ENCODE data around the gene LMLN. TPM values are rescaled to one million over a fixed set of nuclear protein-coding genes. Genes with fewer than 3 reads are reported as not detected.
A peak's percentile ranks its signal among the peaks of the same experiment; 100 is the strongest.

LMLN gene
- total and polyA plus RNA-seq, 2 of the 13 experiments (the other 11 are each of a cell fraction or from before 2014, with no cell fraction given): 1.2 to 1.8 TPM

GRCh38 chr3:198080521-198081384, 120.7 kb downstream of the LMLN start (continued):
- TF ChIP-seq ZNF574 (CRISPR knock-in tag; IDR thresholded peaks at IDR 0.05) (peak; percentile 45), DDIT3 (CRISPR knock-in tag; IDR thresholded peaks at IDR 0.05) (no peak), ZSCAN20 (CRISPR knock-in tag; IDR thresholded peaks at IDR 0.05; ENCODE audit: borderline replicate concordance) (peak; percentile 35; the same call in 1 of the 2 replicates), ZNF503 (CRISPR knock-in tag; IDR thresholded peaks at IDR 0.05) (no peak; the same call in 1 of the 2 replicates), ZNF446 (CRISPR knock-in tag; IDR thresholded peaks at IDR 0.05) (no peak), NRL (CRISPR knock-in tag; IDR thresholded peaks at IDR 0.05; ENCODE audit: borderline replicate concordance) (0 out of 2 replicates have a peak, but pooled peaks have one; percentile 6), THRA (CRISPR knock-in tag; IDR thresholded peaks at IDR 0.05; ENCODE audit: borderline replicate concordance) (no peak), YY1 (IDR thresholded peaks at IDR 0.05; ENCODE audit: insufficient read depth, insufficient replicate concordance, low read depth, low read length) (peak; percentile 58), ZNF749 (CRISPR knock-in tag; IDR thresholded peaks at IDR 0.05; ENCODE audit: borderline replicate concordance) (no peak)

Data from HepG2 (cell line).